Parathyroid adenoma (tissue), 2 donors: ENCODE measurements around the gene HAUS2.

Experiments used
- H2AFZ ChIP-seq: fragments of 300-600 bp; sonication (generic); one replicate; pipeline ENCODE4 v1.7.0; 2017; ENCODE audit warnings: antibody characterized with exemption, mild to moderate bottlenecking
- H3K27ac ChIP-seq: fragments of 300-600 bp; sonication (generic); one replicate; pipeline ENCODE4 v1.7.0; 2017
- H3K27me3 ChIP-seq: fragments of 300-600 bp; sonication (generic); one replicate; pipeline ENCODE4 v1.7.0; 2017; ENCODE audit warnings: low read length; ENCODE audit not compliant: control insufficient read depth, insufficient read depth
- H3K36me3 ChIP-seq: fragments of 300-600 bp; sonication (generic); one replicate; pipeline ENCODE4 v1.7.0; 2017; ENCODE audit warnings: low read length; ENCODE audit not compliant: control insufficient read depth, insufficient read depth
- H3K4me1 ChIP-seq: fragments of 300-600 bp; sonication (generic); one replicate; pipeline ENCODE4 v1.7.0; 2017; ENCODE audit warnings: control low read depth
- H3K4me2 ChIP-seq: fragments of 300-600 bp; sonication (generic); one replicate; pipeline ENCODE4 v1.7.0; 2017; ENCODE audit warnings: low read length
- H3K4me3 ChIP-seq: fragments of 300-600 bp; sonication (generic); one replicate; pipeline ENCODE4 v1.7.0; 2017; ENCODE audit warnings: low read depth, low read length
- H3K79me2 ChIP-seq: fragments of 300-600 bp; sonication (generic); one replicate; pipeline ENCODE4 v1.7.0; 2017; ENCODE audit warnings: control low read depth
- H3K9ac ChIP-seq: fragments of 300-600 bp; sonication (generic); one replicate; pipeline ENCODE4 v1.7.0; 2017; ENCODE audit warnings: mild to moderate bottlenecking
- H3K9me3 ChIP-seq: fragments of 300-600 bp; sonication (generic); one replicate; pipeline ENCODE4 v1.7.0; 2017; ENCODE audit warnings: low read length; ENCODE audit not compliant: control insufficient read depth
- TF ChIP-seq, protein P1 (sequence below): fragments of 300-600 bp; sonication (generic); IDR thresholded peaks from one replicate; pipeline ENCODE4 v1.7.0; 2017; ENCODE audit warnings: antibody characterized with exemption, mild to moderate bottlenecking
- donor health status: primary hyperparathyroidism.

The HAUS2 gene

DNA sequence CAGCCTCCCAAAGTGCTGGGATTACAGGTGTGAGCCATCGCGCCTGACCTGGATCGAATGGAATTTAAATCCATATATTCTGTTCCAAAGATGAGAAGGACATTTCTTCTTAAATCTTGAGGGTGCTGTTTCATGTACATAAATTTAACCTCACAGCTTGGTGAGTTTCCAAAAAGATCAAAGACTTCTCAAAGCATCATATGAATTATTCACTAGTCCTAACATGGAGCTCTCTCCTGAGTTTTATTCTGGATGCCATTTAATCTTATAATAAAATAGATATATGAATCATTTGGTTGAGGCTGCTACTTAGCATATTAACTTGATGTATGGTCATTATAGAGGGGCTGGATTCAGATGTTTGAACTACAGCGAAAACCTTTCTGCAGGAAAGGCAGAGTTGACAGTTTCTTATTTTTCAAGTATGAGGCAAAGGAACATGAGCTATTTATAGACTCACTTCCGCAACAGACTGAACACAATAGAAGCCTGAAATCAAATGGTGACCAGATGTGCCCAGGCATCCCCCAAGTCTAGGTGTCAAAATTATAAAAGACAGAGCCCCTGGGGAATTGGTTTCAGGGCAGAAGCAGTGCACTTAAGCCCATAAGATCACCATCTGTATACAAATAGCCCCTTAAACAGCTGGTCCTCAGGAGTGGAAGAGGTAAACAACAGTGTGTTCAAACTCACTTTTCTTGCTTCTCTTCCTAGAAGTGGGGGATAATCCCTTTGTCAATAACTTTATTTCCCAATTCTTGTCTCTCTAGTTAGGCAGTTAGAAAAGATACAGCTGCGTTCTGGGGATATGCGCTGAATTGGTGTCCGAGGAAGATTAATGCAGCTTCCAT, 56.5 kb downstream of the HAUS2 start:
- Histone ChIP-seq H3K36me3 (no peaks in the 10 kb centered on the region), H3K4me3 (no peak overlapping the region), H3K27me3 (no peaks in the 10 kb centered on the region), H3K4me1 (no peaks in the 10 kb centered on the region), H3K27ac (no peak overlapping the region), H3K4me2 (peak overlapping the region; percentile 33), H3K9me3 (no peaks in the 10 kb centered on the region), H2AFZ (no peak overlapping the region), H3K79me2 (no peaks in the 10 kb centered on the region), H3K9ac (no peak overlapping the region)
- TF ChIP-seq, protein P1, sequence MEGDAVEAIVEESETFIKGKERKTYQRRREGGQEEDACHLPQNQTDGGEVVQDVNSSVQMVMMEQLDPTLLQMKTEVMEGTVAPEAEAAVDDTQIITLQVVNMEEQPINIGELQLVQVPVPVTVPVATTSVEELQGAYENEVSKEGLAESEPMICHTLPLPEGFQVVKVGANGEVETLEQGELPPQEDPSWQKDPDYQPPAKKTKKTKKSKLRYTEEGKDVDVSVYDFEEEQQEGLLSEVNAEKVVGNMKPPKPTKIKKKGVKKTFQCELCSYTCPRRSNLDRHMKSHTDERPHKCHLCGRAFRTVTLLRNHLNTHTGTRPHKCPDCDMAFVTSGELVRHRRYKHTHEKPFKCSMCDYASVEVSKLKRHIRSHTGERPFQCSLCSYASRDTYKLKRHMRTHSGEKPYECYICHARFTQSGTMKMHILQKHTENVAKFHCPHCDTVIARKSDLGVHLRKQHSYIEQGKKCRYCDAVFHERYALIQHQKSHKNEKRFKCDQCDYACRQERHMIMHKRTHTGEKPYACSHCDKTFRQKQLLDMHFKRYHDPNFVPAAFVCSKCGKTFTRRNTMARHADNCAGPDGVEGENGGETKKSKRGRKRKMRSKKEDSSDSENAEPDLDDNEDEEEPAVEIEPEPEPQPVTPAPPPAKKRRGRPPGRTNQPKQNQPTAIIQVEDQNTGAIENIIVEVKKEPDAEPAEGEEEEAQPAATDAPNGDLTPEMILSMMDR = no peak

DNA sequence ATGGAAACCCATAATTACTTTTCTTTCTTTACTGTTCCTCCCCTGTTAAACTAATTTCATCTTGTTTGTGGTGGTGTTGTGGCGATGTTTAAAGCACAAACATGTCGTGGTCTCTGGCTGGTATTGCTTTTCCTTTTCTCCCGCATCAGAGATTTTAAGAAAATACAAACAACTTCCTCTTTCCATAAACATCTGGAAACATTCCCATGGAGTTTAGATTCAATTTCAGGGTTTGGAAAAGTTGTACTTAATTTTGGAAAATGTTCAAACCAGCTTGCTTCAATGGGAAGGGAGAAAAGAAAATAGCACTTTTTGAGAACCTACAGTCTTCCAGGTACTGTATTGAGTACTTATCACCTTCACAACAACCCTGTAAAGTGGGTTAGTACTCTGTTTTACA, 57.2 kb downstream of the HAUS2 start:
- H3K79me2 ChIP-seq = no peaks in the 10 kb centered on the region
- H3K36me3 ChIP-seq = no peaks in the 10 kb centered on the region
- TF ChIP-seq, protein P1 = no peak
- no peaks in the 10 kb centered on the region for H3K4me1 ChIP-seq
- H2AFZ ChIP-seq = no peak overlapping the region
- H3K27ac ChIP-seq = no peak overlapping the region
- H3K9me3 ChIP-seq = no peaks in the 10 kb centered on the region
- no peak overlapping the region for H3K9ac ChIP-seq
- no peaks in the 10 kb centered on the region for H3K27me3 ChIP-seq
- no peak overlapping the region for H3K4me3 ChIP-seq
- no peak overlapping the region for H3K4me2 ChIP-seq

DNA sequence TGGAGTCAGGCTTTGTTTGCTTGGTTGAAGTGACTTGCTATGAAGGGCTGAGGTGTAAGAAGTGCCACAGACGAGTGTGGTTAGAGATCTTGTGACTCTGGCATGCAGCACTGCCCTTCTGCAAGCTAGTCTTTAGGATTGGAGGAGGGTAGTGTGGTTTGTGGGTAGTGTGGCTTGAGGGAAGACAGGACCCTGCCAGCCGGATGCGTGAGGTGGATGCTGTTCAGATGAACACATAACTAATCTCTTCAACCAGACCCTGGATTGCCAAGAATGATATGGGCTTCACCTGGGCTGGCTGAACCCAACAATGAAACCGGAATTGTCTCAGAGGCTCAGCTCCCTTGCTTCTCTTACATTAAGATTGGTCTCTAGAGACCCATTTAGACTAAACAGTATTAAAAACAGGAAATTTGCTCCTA, 59.5 kb downstream of the HAUS2 start:
- H3K4me2 ChIP-seq = no peak overlapping the region
- no peak overlapping the region for H3K9ac ChIP-seq
- TF ChIP-seq, protein P1 = no peak
- no peak overlapping the region for H2AFZ ChIP-seq
- no peaks in the 10 kb centered on the region for H3K36me3 ChIP-seq
- no peak overlapping the region for H3K27ac ChIP-seq
- H3K79me2 ChIP-seq = no peaks in the 10 kb centered on the region
- no peaks in the 10 kb centered on the region for H3K9me3 ChIP-seq
- no peaks in the 10 kb centered on the region for H3K4me1 ChIP-seq
- H3K27me3 ChIP-seq = no peaks in the 10 kb centered on the region
- H3K4me3 ChIP-seq = no peak overlapping the region

DNA sequence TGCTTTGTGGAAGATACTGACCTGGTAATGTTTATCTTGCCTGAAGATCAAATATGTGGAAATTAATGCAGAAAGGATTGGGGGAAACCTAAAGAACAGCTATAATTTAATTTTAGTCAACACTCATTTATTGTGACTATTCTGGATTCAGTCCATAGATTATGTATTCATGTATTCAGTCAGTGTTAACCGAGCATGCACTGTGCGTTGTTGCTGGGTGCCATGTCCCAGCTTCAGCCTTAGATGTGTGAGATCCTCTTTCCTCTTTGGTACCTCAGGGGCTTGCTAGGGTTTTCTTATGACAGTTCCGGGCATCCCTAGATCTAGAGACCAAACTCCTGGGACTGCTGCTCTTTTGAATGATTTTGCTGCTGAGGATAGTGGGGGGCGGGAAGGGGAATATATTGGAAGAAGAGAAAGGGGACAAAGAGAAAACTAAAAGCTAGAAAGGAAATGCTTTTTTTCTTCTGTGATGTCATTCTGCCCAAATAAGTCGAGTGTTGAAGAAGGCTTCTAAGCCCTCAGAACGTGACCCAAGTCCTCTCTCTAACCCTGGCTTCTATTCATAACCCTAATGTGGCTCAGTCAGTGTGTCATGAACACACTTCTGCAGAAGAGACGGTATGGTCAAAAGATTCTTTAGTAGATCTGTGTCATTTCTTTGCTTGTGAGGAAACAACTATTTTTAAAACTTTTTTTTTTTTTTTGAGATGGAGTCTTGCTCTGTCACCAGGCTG, 60.3 kb downstream of the HAUS2 start:
- Histone ChIP-seq H3K4me1 (no peaks in the 10 kb centered on the region), H3K79me2 (no peaks in the 10 kb centered on the region), H3K4me3 (no peak overlapping the region), H3K36me3 (no peaks in the 10 kb centered on the region), H3K27ac (no peak overlapping the region), H3K4me2 (no peak overlapping the region), H2AFZ (no peak overlapping the region), H3K27me3 (no peaks in the 10 kb centered on the region), H3K9ac (no peak overlapping the region), H3K9me3 (no peaks in the 10 kb centered on the region)
- TF ChIP-seq, protein P1 = no peak
